GM20000 (cell line): ENCODE measurements around the gene INSIG1.

Experiments used
- DNase-seq: peaks from one replicate; pipeline ENCODE4 v3.0.0; 2012; ENCODE audit warnings: low spot score
- CTCF ChIP-seq: IDR thresholded peaks from 2 replicates; pipeline ENCODE4 v1.5.1; 2012; ENCODE audit warnings: mild to moderate bottlenecking, control low read depth; ENCODE audit errors: extremely low read depth, missing control alignments

Gene INSIG1

GRCh38 chr7:155326385-155326784, 28.7 kb downstream of the INSIG1 start:
- DNase-seq, result no peak
- TF ChIP-seq CTCF, result no peak

- no peak for TF ChIP-seq CTCF
Measured at GRCh38 chr7:155327590-155328320, 30.1 kb downstream of the INSIG1 start.

GRCh38 chr7:155329225-155329624, 31.5 kb downstream of the INSIG1 start:
- no peak for TF ChIP-seq CTCF
- DNase-seq, result no peak

More at GRCh38 chr7:155327590-155328320, 30.1 kb downstream of the INSIG1 start:
- DNase-seq, result no peak

GRCh38 chr7:155331396-155331795, 33.7 kb downstream of the INSIG1 start:
- DNase-seq, result no peak
- TF ChIP-seq CTCF, result no peak

- no peak for DNase-seq
- no peak for TF ChIP-seq CTCF
Measured at GRCh38 chr7:155333346-155334234, 35.9 kb downstream of the INSIG1 start.

- no peak for TF ChIP-seq CTCF
- no peak for DNase-seq
Measured at GRCh38 chr7:155336812-155337602, 39.3 kb downstream of the INSIG1 start.
